IMR-90 (cell line): ENCODE data around the gene NKPD1. TPM values are rescaled to one million over a fixed set of nuclear protein-coding genes. Genes with fewer than 3 reads are reported as not detected.

Source experiments
- ATAC-seq: fragments of 200-7000 bp; cut with Tn5 transposase; 2 replicates; pipeline ENCODE4 v1.9.1; 2020; ENCODE audit warnings: low read depth, mild to moderate bottlenecking, moderate library complexity
- BruUV-seq: library from RNA; stranded (reverse); fragments of 400-500 nt; replicated peaks from 2 replicates; lab custom pipeline; 2021; lab: Mats Ljungman, UMichigan
- CTCF ChIA-PET: fragments of 300-600 bp; formaldehyde crosslinking; extraction: SDS; loops from one replicate; lab custom pipeline; 2021; ENCODE audit warnings: antibody characterized with exemption; lab: Yijun Ruan, JAX
- POLR2A ChIA-PET: fragments of 300-600 bp; sonication (Branson Sonifier 250); formaldehyde crosslinking; loops from one replicate; lab custom pipeline; 2022; ENCODE audit warnings: antibody characterized with exemption; ENCODE audit not compliant: unreplicated experiment; lab: Charles Lee
- DNase-seq: peaks from one replicate; pipeline ENCODE4 v3.0.0; 2013
- H2AFZ ChIP-seq: replicated peaks from 2 replicates; pipeline ENCODE3; 2013; ENCODE audit warnings: low read length, mild to moderate bottlenecking; ENCODE audit not compliant: poor library complexity
- H2AK5ac ChIP-seq: 2 replicates; pipeline ENCODE4 v1.6.1; 2013; ENCODE audit warnings: low read depth, low read length, inconsistent platforms
- H2AK9ac ChIP-seq: replicated peaks from 2 replicates; pipeline ENCODE3; 2013; ENCODE audit warnings: mild to moderate bottlenecking, low read depth, low read length, moderate library complexity; ENCODE audit not compliant: poor library complexity
- H2BK120ac ChIP-seq: 2 replicates; pipeline ENCODE4 v1.6.1; 2013; ENCODE audit warnings: low read depth, low read length, inconsistent platforms
- H2BK15ac ChIP-seq: 3 replicates; pipeline ENCODE4 v1.6.1; 2013; ENCODE audit warnings: low read depth, low read length, inconsistent platforms
- H2BK20ac ChIP-seq: 2 replicates; pipeline ENCODE4 v1.6.1; 2013; ENCODE audit warnings: low read depth, mild to moderate bottlenecking, inconsistent platforms, low read length, moderate library complexity
- H2BK5ac ChIP-seq: 2 replicates; pipeline ENCODE4 v1.6.1; 2013; ENCODE audit warnings: mild to moderate bottlenecking, low read depth, low read length, inconsistent platforms; ENCODE audit not compliant: poor library complexity, severe bottlenecking
- H3K14ac ChIP-seq: replicated peaks from 2 replicates; pipeline ENCODE4 v1.6.1; 2013; ENCODE audit warnings: low read depth, low read length, inconsistent platforms
- H3K18ac ChIP-seq: 2 replicates; pipeline ENCODE4 v1.6.1; 2013; ENCODE audit warnings: low read depth, low read length, control low read depth
- H3K23ac ChIP-seq: 2 replicates; pipeline ENCODE4 v1.6.1; 2013; ENCODE audit warnings: low read depth, low read length, inconsistent platforms
- H3K27ac ChIP-seq: 2 replicates; pipeline ENCODE4 v1.5.1; 2013; ENCODE audit warnings: mild to moderate bottlenecking, control low read depth, low read length; ENCODE audit not compliant: insufficient read depth
- H3K27me3 ChIP-seq: 2 replicates; pipeline ENCODE4 v1.6.1; 2013; ENCODE audit warnings: low read length; ENCODE audit not compliant: control insufficient read depth, insufficient read depth
- H3K36me3 ChIP-seq: 2 replicates; pipeline ENCODE4 v1.6.1; 2013; ENCODE audit warnings: low read length, mixed read lengths; ENCODE audit not compliant: control insufficient read depth, insufficient read depth
- H3K4ac ChIP-seq: 2 replicates; pipeline ENCODE4 v1.6.1; 2013; ENCODE audit warnings: low read depth, low read length, inconsistent platforms
- H3K4me1 ChIP-seq: 2 replicates; pipeline ENCODE4 v1.6.1; 2013; ENCODE audit warnings: low read length, mixed read lengths; ENCODE audit not compliant: control insufficient read depth, insufficient read depth
- H3K4me2 ChIP-seq: 2 replicates; pipeline ENCODE4 v1.6.1; 2013; ENCODE audit warnings: low read depth, mild to moderate bottlenecking, control low read depth, low read length, moderate library complexity
- H3K4me3 ChIP-seq: 2 replicates; pipeline ENCODE4 v1.5.1; 2013; ENCODE audit warnings: low read depth, mild to moderate bottlenecking, control low read depth, low read length, moderate library complexity; ENCODE audit not compliant: insufficient read depth
- H3K56ac ChIP-seq: 2 replicates; pipeline ENCODE4 v1.6.1; 2013; ENCODE audit warnings: low read length, inconsistent platforms; ENCODE audit not compliant: insufficient read depth; ENCODE audit errors: extremely low read depth
- H3K79me1 ChIP-seq, 2 experiments: 2 replicates each; pipeline ENCODE4 v1.6.1; 2013; ENCODE audit warnings: low read length in 2 of 2, inconsistent platforms in 1 of 2, low read depth in 1 of 2
- H3K9ac ChIP-seq: 2 replicates; pipeline ENCODE4 v1.6.1; 2013; ENCODE audit warnings: low read depth, low read length, control low read depth
- H3K9me1 ChIP-seq: 2 replicates; pipeline ENCODE4 v1.6.1; 2013; ENCODE audit warnings: low read length, inconsistent platforms; ENCODE audit not compliant: insufficient read depth
- H3K9me3 ChIP-seq: 2 replicates; pipeline ENCODE4 v1.6.1; 2013; ENCODE audit warnings: low read length; ENCODE audit not compliant: control insufficient read depth, insufficient read depth
- H4K20me1 ChIP-seq: 2 replicates; pipeline ENCODE4 v1.6.1; 2013; ENCODE audit warnings: low read length, inconsistent platforms; ENCODE audit not compliant: insufficient read depth
- H4K5ac ChIP-seq: 2 replicates; pipeline ENCODE4 v1.6.1; 2013; ENCODE audit warnings: mild to moderate bottlenecking, low read depth, low read length, control low read depth
- H4K8ac ChIP-seq, 2 experiments: 2 replicates each; pipeline ENCODE4 v1.6.1; 2013; ENCODE audit warnings: low read depth in 2 of 2, low read length in 2 of 2, control low read depth in 1 of 2, inconsistent platforms in 1 of 2
- H4K91ac ChIP-seq: 2 replicates; pipeline ENCODE4 v1.6.1; 2013; ENCODE audit warnings: low read depth, low read length, inconsistent platforms; ENCODE audit not compliant: insufficient read depth
- CEBPB ChIP-seq: IDR thresholded peaks from 2 replicates; pipeline ENCODE4 v1.6.1; 2012; ENCODE audit warnings: low read depth, low read length, improper control_type of control experiment
- WGBS, 2 experiments: methylation state at CpG; one replicate each; pipeline versions ENCODE4 v1.1.5 to v1.1.7; 2013; ENCODE audit warnings: missing lambda C conversion rate in 2 of 2; ENCODE audit not compliant: insufficient read length in 1 of 2; ENCODE audit errors: extremely low coverage in 2 of 2; 5-methylcytosine and 5-hydroxymethylcytosine counted together
- dilution Hi-C: fragments of 300-500 bp; cut with HindIII; formaldehyde crosslinking; loops from one replicate; pipeline ENCODE4 v1.14.3; 2018; ENCODE audit warnings: low sequenced_read_pairs; ENCODE audit not compliant: unreplicated experiment
- in situ Hi-C: fragments of 300-500 bp; cut with MboI; formaldehyde crosslinking; loops from 3 replicates; pipeline ENCODE4 v1.14.3; 2019; ENCODE audit warnings: low sequenced_read_pairs, inconsistent platforms, mixed read lengths
- intact Hi-C: fragments of 100-400 bp; cut with micrococcal nuclease; formaldehyde crosslinking; loops from 2 replicates; pipeline ENCODE4 v1.10.0; 2022
- polyA plus RNA-seq, 3 experiments: library from polyadenylated mRNA; depleted of rRNA; stranded (reverse); fragments of >200 nt; gene quantifications; 2 replicates each; pipeline ENCODE4 v1.2.3, GENCODE V29; 2012; ENCODE audit warnings: low replicate concordance in 1 of 3
- total RNA-seq: library from RNA; depleted of rRNA; stranded (reverse); fragments of >200 nt; gene quantifications from 2 replicates; pipeline ENCODE4 v1.2.3, GENCODE V29; 2012

Gene NKPD1
- total and polyA plus RNA-seq, 2 of the 4 experiments (the other 2 are of a cell fraction) = under 0.01 to 0.09 TPM

GRCh38 chr19:45135176-45135885 is 25.5 kb downstream of the NKPD1 start:
- intact Hi-C loops = no loop called here
- Histone ChIP-seq H3K9me1 (peaks cover 19% of the 10 kb centered on the region), H3K18ac (no peak overlapping the region), H3K36me3 (0 out of 2 replicates have a peak, but pooled peaks cover 4% of the 10 kb centered on the region), H2BK5ac (no peak overlapping the region), H3K79me1 (peaks cover 44 to 85% of the 10 kb centered on the region in 2 experiments), H2AK5ac (no peak overlapping the region), H3K4me2 (no peak overlapping the region), H3K27ac (no peak overlapping the region), H2BK20ac (no peak overlapping the region), H4K20me1 (peaks cover 62% of the 10 kb centered on the region), H4K8ac (no peak overlapping the region), H2AK9ac (peak overlapping the region; percentile 61), H3K14ac (no peak overlapping the region), H3K9me3 (no peaks in the 10 kb centered on the region), H3K56ac (no peak overlapping the region), H3K4ac (no peak overlapping the region), H3K4me3 (no peak overlapping the region), H3K4me1 (peaks cover 2% of the 10 kb centered on the region; the same call in 1 of the 2 replicates), H2BK120ac (no peak overlapping the region), H4K5ac (no peak overlapping the region), H3K23ac (no peak overlapping the region), H3K27me3 (no peaks in the 10 kb centered on the region), H2BK15ac (no peak overlapping the region), H4K91ac (no peak overlapping the region), H2AFZ (no peak overlapping the region), H3K9ac (no peak overlapping the region)
- DNase-seq (no peak), ATAC-seq (no peak)
- ChIA-PET CTCF (no interaction called here), POLR2A (no interaction called here)
- dilution Hi-C loops = no loop called here
- in situ Hi-C loops = no loop called here
- BruUV-seq = no TSS peak
- 100% methylated on average over 2 of the region's 21 CpGs; no CpG with 5 or more reads in 1 of the 2 experiments for WGBS, 2 experiments
- TF ChIP-seq CEBPB = no peak
